HG03575 (cell line): Measurements from ENCODE around the gene ART1.

Experiments used
- ATAC-seq: cut with Tn5 transposase; IDR thresholded peaks from one replicate; pipeline ENCODE4 v1.9.1; 2021; ENCODE audit not compliant: unreplicated experiment, insufficient number of reproducible peaks, low FRiP score; ENCODE audit errors: extremely low read depth

Gene ART1

GRCh38 chr11:3700910-3701309 lies 56.0 kb downstream of the ART1 start:
- ATAC-seq: no peak

- ATAC-seq: no peak
Observed at GRCh38 chr11:3703383-3703782, 58.5 kb downstream of the ART1 start.

- ATAC-seq: no peak
Observed at GRCh38 chr11:3707176-3707575, 62.2 kb downstream of the ART1 start.

- no peak for ATAC-seq
Observed at GRCh38 chr11:3709977-3710376, 65.0 kb downstream of the ART1 start.

- ATAC-seq: no peak
Observed at GRCh38 chr11:3710485-3711259, 65.7 kb downstream of the ART1 start.

GRCh38 chr11:3712274-3712673 lies 67.3 kb downstream of the ART1 start:
- ATAC-seq: no peak
